Gastroesophageal sphincter (tissue), 4 donors: ENCODE results near the gene OSGIN1. TPM values are rescaled to one million over a fixed set of nuclear protein-coding genes. Genes with fewer than 3 reads are reported as not detected.

ENCODE experiments used
- ATAC-seq: fragments of 150-250 bp; one replicate; pipeline ENCODE4 v1.9.1; 2016; ENCODE audit warnings: mild to moderate bottlenecking, moderate library complexity
- H3K27ac ChIP-seq, 4 donors: fragments of 200-600 bp; sonication (generic) in 3 of 4; 1 replicate in 3 of 4; 2 replicates in 1 of 4; pipeline ENCODE4 v1.5.1; 2016 to 2019
- H3K27me3 ChIP-seq: fragments of 200-600 bp; sonication (generic); one replicate; pipeline ENCODE4 v1.5.1; 2019
- H3K36me3 ChIP-seq, 2 donors: fragments of 200-600 bp; sonication (generic); one replicate each; pipeline ENCODE4 v1.5.1; 2019; ENCODE audit warnings: control low read depth in 1 of 2
- H3K4me1 ChIP-seq, 3 donors: fragments of 200-600 bp; sonication (generic); 1 replicate in 2 of 3; 2 replicates in 1 of 3; pipeline ENCODE4 v1.5.1; 2016 to 2019; ENCODE audit warnings: control low read depth in 2 of 3
- H3K4me3 ChIP-seq, 2 donors: fragments of 200-600 bp; sonication (generic); one replicate each; pipeline ENCODE4 v1.5.1; 2019; ENCODE audit warnings: mild to moderate bottlenecking in 1 of 2, moderate library complexity in 1 of 2
- H3K9me3 ChIP-seq, 3 donors: fragments of 200-600 bp; sonication (generic); one replicate each; pipeline ENCODE4 v1.5.1; 2017 to 2019; ENCODE audit warnings: control low read depth in 2 of 3
- EP300 ChIP-seq: sonication (generic); formaldehyde crosslinking; IDR thresholded peaks from one replicate; pipeline ENCODE4 v1.6.1; 2017; ENCODE audit warnings: antibody characterized with exemption, mild to moderate bottlenecking
- POLR2A ChIP-seq, 2 donors: fragments of 450-650 bp; IDR thresholded peaks; one replicate each; pipeline ENCODE4 v1.6.1; 2017; ENCODE audit warnings: antibody characterized with exemption in 2 of 2, mild to moderate bottlenecking in 2 of 2, moderate library complexity in 1 of 2
- POLR2AphosphoS5 ChIP-seq: sonication (generic); formaldehyde crosslinking; IDR thresholded peaks from one replicate; pipeline ENCODE4 v1.6.1; 2017; ENCODE audit warnings: antibody characterized with exemption
- WGBS, 2 donors: methylation state at CpG; one replicate each; pipeline ENCODE4 v1.1.5; 2018; ENCODE audit warnings: low coverage in 1 of 2; 5-methylcytosine and 5-hydroxymethylcytosine counted together
- total RNA-seq, 4 donors: library from RNA; depleted of rRNA; stranded (reverse); fragments of >200 nt; gene quantifications; one replicate each; pipeline ENCODE4 v1.1.0, GENCODE V29; 2016
- TF ChIP-seq, protein P1 (sequence below), 4 experiments: fragments of 200-600 bp in 2 of 4; fragments of 450-650 bp in 2 of 4; sonication (generic) in 1 of 4; IDR thresholded peaks; one replicate each; pipeline ENCODE4 v1.5.1; 2017 to 2019; ENCODE audit warnings: antibody characterized with exemption in 4 of 4, mild to moderate bottlenecking in 2 of 4, moderate library complexity in 2 of 4

The OSGIN1 gene
- total RNA-seq, 4 donors from 2014 or later = 7.9 to 12.5 (median 9.4) TPM

- Histone ChIP-seq H3K4me1 (peaks cover 0 to 12% (median 0%) of the 10 kb centered on the region in 3 donors), H3K27ac (no peak overlapping the region), H3K9me3 (no peaks in the 10 kb centered on the region), H3K36me3 (peaks cover 0 to 16% of the 10 kb centered on the region in 2 donors), H3K27me3 (peaks cover 21% of the 10 kb centered on the region), H3K4me3 (no peak overlapping the region)
- no peak for TF ChIP-seq POLR2A (IDR thresholded peaks at IDR 0.05)
- no peak for TF ChIP-seq POLR2AphosphoS5
- TF ChIP-seq EP300 = no peak
- TF ChIP-seq, protein P1, sequence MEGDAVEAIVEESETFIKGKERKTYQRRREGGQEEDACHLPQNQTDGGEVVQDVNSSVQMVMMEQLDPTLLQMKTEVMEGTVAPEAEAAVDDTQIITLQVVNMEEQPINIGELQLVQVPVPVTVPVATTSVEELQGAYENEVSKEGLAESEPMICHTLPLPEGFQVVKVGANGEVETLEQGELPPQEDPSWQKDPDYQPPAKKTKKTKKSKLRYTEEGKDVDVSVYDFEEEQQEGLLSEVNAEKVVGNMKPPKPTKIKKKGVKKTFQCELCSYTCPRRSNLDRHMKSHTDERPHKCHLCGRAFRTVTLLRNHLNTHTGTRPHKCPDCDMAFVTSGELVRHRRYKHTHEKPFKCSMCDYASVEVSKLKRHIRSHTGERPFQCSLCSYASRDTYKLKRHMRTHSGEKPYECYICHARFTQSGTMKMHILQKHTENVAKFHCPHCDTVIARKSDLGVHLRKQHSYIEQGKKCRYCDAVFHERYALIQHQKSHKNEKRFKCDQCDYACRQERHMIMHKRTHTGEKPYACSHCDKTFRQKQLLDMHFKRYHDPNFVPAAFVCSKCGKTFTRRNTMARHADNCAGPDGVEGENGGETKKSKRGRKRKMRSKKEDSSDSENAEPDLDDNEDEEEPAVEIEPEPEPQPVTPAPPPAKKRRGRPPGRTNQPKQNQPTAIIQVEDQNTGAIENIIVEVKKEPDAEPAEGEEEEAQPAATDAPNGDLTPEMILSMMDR (IDR thresholded peaks at IDR 0.05) = no peak
- ATAC-seq = no peak
- WGBS, 2 donors = 78% methylated on average over 3 of the region's 6 CpGs; no CpG with 5 or more reads in 1 of the 2 donors
These were observed 17.4 kb downstream of the OSGIN1 start for GRCh38 chr16:83970430-83970815.

DNA sequence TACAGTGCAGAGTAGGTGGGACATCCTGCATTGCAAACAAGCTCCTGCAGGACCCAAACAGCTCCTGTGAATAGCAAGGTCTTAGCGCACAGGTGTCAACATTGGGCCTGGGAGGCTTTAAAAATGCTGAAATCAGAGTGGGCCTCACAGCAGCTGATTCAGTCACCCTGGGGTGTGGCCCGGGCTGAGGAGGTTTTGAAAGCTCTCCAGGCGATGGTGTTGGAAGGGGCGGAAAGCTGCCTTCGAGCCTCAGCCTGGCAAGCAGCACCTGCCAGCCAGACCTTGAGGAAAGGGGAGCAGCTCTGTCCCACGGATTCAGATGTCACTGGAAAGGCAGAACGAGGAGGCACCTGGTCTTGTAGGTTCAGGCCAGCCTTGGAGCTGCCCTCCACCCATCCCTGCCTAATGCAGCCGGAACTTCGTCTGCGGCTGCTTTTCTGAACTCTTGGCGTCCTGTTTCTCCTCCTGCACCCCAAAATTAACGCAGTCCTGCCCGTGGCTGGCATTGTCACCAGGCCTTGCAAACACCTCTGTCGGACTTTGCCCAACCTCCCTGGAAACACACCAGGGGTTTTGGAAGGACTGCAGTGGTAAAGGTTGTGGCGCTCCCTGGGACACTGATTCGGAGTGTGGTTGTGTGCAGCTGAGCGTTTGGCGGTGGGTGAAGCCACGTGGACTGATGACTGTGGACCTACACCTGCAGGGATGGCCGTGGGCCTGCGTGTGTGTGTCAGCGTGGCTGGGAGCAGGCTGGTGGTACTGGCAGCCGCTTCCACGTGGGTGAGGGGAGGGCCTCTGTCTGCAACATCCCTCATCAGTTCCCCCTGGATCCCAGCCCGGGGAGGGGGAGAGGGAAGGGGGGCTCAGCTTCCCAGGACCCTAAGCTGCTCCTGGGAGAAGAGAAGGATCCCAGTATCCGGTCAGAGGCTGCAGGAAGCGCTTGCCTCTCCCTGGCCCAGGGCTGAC, 18.4 kb downstream of the OSGIN1 start:
- no peak overlapping the region for H3K4me3 ChIP-seq
- peaks cover 0 to 6% of the 10 kb centered on the region in 2 donors for H3K36me3 ChIP-seq
- ATAC-seq = no peak
- peaks cover 24% of the 10 kb centered on the region for H3K27me3 ChIP-seq
- H3K27ac ChIP-seq = no peak overlapping the region
- no peaks in the 10 kb centered on the region for H3K9me3 ChIP-seq
- 75% methylated on average over 13 of the region's 27 CpGs; no CpG with 5 or more reads in 1 of the 2 donors for WGBS, 2 donors
- TF ChIP-seq, protein P1 (IDR thresholded peaks at IDR 0.05) = no peak
- TF ChIP-seq POLR2A (IDR thresholded peaks at IDR 0.05) (no peak), POLR2AphosphoS5 (no peak), EP300 (no peak)
- peaks cover 0 to 12% (median 0%) of the 10 kb centered on the region in 3 donors for H3K4me1 ChIP-seq

DNA sequence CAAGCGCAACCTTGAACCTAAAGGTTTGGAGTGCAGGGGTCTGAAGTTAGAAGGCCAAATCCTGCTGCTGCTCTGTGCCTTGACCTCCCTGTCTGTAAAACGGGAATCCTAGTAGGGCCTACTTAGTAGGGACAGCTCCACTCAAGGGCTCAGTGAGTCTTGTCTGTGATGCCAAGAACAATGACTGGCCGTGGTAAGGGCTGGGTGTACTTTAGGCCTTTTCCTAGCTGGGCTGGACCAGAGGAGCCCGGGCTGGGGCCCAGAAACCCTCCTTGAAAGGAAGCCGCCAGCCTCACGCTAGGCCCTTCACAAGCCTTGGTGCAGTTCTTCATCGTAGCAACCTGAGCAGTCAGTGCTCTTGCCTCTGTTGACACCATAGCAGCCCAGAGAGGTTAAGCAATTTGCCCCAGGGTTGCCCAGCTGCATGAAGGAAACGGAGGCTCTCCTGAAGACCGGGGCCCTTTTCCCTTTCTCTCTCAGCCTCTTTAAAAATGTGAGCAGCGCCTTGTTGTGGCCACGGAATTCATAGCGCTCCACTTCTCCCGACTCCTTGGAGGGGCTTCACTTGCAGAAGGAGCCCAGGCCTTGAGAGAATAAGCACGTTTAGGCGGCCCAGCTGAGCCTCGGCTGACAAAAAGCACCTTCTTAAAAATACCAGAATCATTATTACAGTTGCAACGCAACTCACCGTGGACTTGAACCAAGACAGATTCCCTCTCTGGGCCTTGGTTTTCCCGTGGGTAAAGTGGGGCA, 19.4 kb downstream of the OSGIN1 start:
- Histone ChIP-seq H3K36me3 (no peaks in the 10 kb centered on the region), H3K27me3 (peaks cover 24% of the 10 kb centered on the region), H3K9me3 (no peaks in the 10 kb centered on the region), H3K4me1 (peaks cover 0 to 12% (median 0%) of the 10 kb centered on the region in 3 donors), H3K27ac (no peak overlapping the region), H3K4me3 (no peak overlapping the region)
- no peak for ATAC-seq
- WGBS, 2 donors = 65 to 100% methylated on average over 2 to 4 of the region's 19 CpGs
- TF ChIP-seq EP300 (no peak), POLR2A (IDR thresholded peaks at IDR 0.05) (no peak)
- TF ChIP-seq, protein P1 (IDR thresholded peaks at IDR 0.05) = no peak

DNA sequence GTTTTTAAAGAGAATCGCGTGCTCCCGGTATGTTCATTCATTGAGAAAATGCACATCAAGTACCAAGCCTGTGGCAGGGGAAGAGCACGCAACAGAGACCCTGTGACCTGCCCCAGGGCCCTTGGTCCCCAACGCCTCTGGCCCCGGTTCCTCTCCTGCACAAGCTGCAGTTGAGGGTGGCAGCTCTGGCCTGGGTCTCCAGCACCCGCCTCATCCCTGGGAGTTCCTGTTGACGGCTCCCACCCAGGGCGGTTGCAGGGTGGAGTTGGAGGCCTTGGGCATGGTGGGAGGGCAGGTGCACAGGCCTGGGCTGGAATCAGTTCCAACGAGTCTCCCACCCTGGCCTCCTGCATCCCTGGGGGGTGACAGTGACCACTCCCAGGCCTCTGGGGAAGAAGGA, 20.0 kb downstream of the OSGIN1 start:
- ATAC-seq = no peak
- 62 to 100% methylated on average over 1 to 4 of the region's 10 CpGs for WGBS, 2 donors
- Histone ChIP-seq H3K27ac (no peak overlapping the region), H3K4me3 (no peak overlapping the region), H3K4me1 (peaks cover 0 to 9% (median 0%) of the 10 kb centered on the region in 3 donors), H3K27me3 (peaks cover 19% of the 10 kb centered on the region), H3K9me3 (peaks cover 0 to 4% (median 0%) of the 10 kb centered on the region in 3 donors), H3K36me3 (no peaks in the 10 kb centered on the region)
- TF ChIP-seq, protein P1 (IDR thresholded peaks at IDR 0.05) = no peak
- TF ChIP-seq POLR2AphosphoS5 (no peak), EP300 (no peak), POLR2A (IDR thresholded peaks at IDR 0.05) (no peak)
